Type B pancreatic cell (in vitro differentiated cells): ENCODE data around the gene PLD1. TPM values are rescaled to one million over a fixed set of nuclear protein-coding genes. Genes with fewer than 3 reads are reported as not detected.
"Not testable (repeated sequence)": the region's sequence is repeated elsewhere in the genome, so short reads cannot be mapped to it uniquely, and the experiment has no call there.

Experiments
- DNase-seq: peaks from one replicate; pipeline ENCODE4 v3.0.0; 2021; ENCODE audit warnings: mixed read lengths; ENCODE audit not compliant: unreplicated experiment; ENCODE audit errors: extremely low spot score
- H3K27ac Mint-ChIP-seq: 2 replicates; pipeline ENCODE4 v1.8.0; 2021; ENCODE audit warnings: mild to moderate bottlenecking, mixed read lengths
- H3K27me3 Mint-ChIP-seq: 2 replicates; pipeline ENCODE4 v1.8.0; 2021; ENCODE audit warnings: mixed read lengths
- H3K36me3 Mint-ChIP-seq: 2 replicates; pipeline ENCODE4 v1.8.0; 2021; ENCODE audit warnings: mixed read lengths
- H3K4me1 Mint-ChIP-seq: one replicate; pipeline ENCODE4 v1.8.0; 2021; ENCODE audit warnings: mixed read lengths; ENCODE audit not compliant: unreplicated experiment
- H3K4me3 Mint-ChIP-seq: 2 replicates; pipeline ENCODE4 v1.8.0; 2021; ENCODE audit warnings: mild to moderate bottlenecking, mixed read lengths
- H3K9me3 Mint-ChIP-seq: 2 replicates; pipeline ENCODE4 v1.8.0; 2021; ENCODE audit warnings: mixed read lengths
- CTCF ChIP-seq: fragments of 200-600 bp; sonication (generic); conservative IDR thresholded peaks from 2 replicates; pipeline ENCODE4 v1.5.0; 2021; ENCODE audit warnings: antibody characterized with exemption, mild to moderate bottlenecking
- total RNA-seq: library from RNA; stranded (reverse); gene quantifications from 2 replicates; pipeline ENCODE4 v1.2.1, GENCODE V29; 2021; ENCODE audit warnings: low replicate concordance

The PLD1 gene
- total RNA-seq, 1 donor from 2014 or later = 33.3 TPM

GRCh38 chr3:171748064-171748924 lies 62.0 kb downstream of the PLD1 start:
- Mint-ChIP-seq H3K9me3 (no peaks in the 10 kb centered on the region), H3K27ac (no peak overlapping the region), H3K4me1 (peaks cover 34% of the 10 kb centered on the region), H3K4me3 (no peak overlapping the region), H3K36me3 (peaks cover 4% of the 10 kb centered on the region), H3K27me3 (no peaks in the 10 kb centered on the region)
- DNase-seq = no peak
- TF ChIP-seq CTCF = no peak

- H3K9me3 Mint-ChIP-seq = no peaks in the 10 kb centered on the region
- H3K4me3 Mint-ChIP-seq = no peak overlapping the region
- H3K27ac Mint-ChIP-seq = no peak overlapping the region
- H3K4me1 Mint-ChIP-seq = peaks cover 31% of the 10 kb centered on the region
- peaks cover 4% of the 10 kb centered on the region for H3K36me3 Mint-ChIP-seq
- DNase-seq = no peak
- no peak for TF ChIP-seq CTCF
- H3K27me3 Mint-ChIP-seq = no peaks in the 10 kb centered on the region
Measured at GRCh38 chr3:171747223-171747920, 62.9 kb downstream of the PLD1 start.

GRCh38 chr3:171746320-171747222 lies 63.7 kb downstream of the PLD1 start:
- H3K27me3 Mint-ChIP-seq, H3K4me3 Mint-ChIP-seq, H3K9me3 Mint-ChIP-seq, H3K27ac Mint-ChIP-seq, DNase-seq, H3K36me3 Mint-ChIP-seq: not testable (repeated sequence)
- peaks cover 29% of the 10 kb centered on the region for H3K4me1 Mint-ChIP-seq

GRCh38 chr3:171745577-171746319 lies 64.5 kb downstream of the PLD1 start:
- TF ChIP-seq CTCF = no peak
- no peaks in the 10 kb centered on the region for H3K27me3 Mint-ChIP-seq
- no peak for DNase-seq

GRCh38 chr3:171744158-171744741 lies 66.0 kb downstream of the PLD1 start:
- no peak for DNase-seq
- H3K36me3 Mint-ChIP-seq = peaks cover 4% of the 10 kb centered on the region
- H3K4me3 Mint-ChIP-seq = no peak overlapping the region
- no peak overlapping the region for H3K27ac Mint-ChIP-seq
- H3K4me1 Mint-ChIP-seq = peaks cover 20% of the 10 kb centered on the region
- no peaks in the 10 kb centered on the region for H3K9me3 Mint-ChIP-seq
- TF ChIP-seq CTCF = no peak
- H3K27me3 Mint-ChIP-seq = no peaks in the 10 kb centered on the region

More at GRCh38 chr3:171745577-171746319, 64.5 kb downstream of the PLD1 start:
- Mint-ChIP-seq H3K36me3 (peaks cover 4% of the 10 kb centered on the region), H3K4me1 (peaks cover 29% of the 10 kb centered on the region), H3K27ac (no peak overlapping the region), H3K9me3 (no peaks in the 10 kb centered on the region), H3K4me3 (no peak overlapping the region)
